Smooth muscle cell (in vitro differentiated cells): ENCODE results near the gene RHBDL2. TPM values are rescaled to one million over a fixed set of nuclear protein-coding genes. Genes with fewer than 3 reads are reported as not detected.

Source experiments
- DNase-seq: peaks from one replicate; lab custom pipeline; 2025; ENCODE audit not compliant: unreplicated experiment; lab: John Stamatoyannopoulos, UW
- H2AFZ ChIP-seq: fragments of 200-600 bp; sonication (generic); 2 replicates; pipeline ENCODE4 v1.6.0; 2016; ENCODE audit warnings: antibody characterized with exemption, low read depth, mild to moderate bottlenecking
- H3F3A ChIP-seq: fragments of 200-600 bp; sonication (generic); 2 replicates; pipeline ENCODE4 v1.6.0; 2017; ENCODE audit warnings: antibody characterized with exemption, low read depth
- H3K27ac ChIP-seq: fragments of 200-600 bp; sonication (generic); 2 replicates; pipeline ENCODE4 v1.5.1; 2016; ENCODE audit warnings: low read depth, mild to moderate bottlenecking
- H3K27me3 ChIP-seq: fragments of 200-600 bp; sonication (generic); 2 replicates; pipeline ENCODE4 v1.6.1; 2016; ENCODE audit warnings: low read depth, mild to moderate bottlenecking
- H3K36me3 ChIP-seq: fragments of 200-600 bp; sonication (generic); 2 replicates; pipeline ENCODE4 v1.5.1; 2016; ENCODE audit warnings: low read depth
- H3K4me1 ChIP-seq: fragments of 200-600 bp; sonication (generic); 2 replicates; pipeline ENCODE4 v1.5.1; 2016; ENCODE audit warnings: low read depth
- H3K4me2 ChIP-seq: fragments of 200-600 bp; sonication (generic); 2 replicates; pipeline ENCODE4 v1.6.0; 2016; ENCODE audit warnings: mild to moderate bottlenecking
- H3K4me3 ChIP-seq: fragments of 200-600 bp; sonication (generic); 2 replicates; pipeline ENCODE4 v1.5.1; 2016; ENCODE audit warnings: mild to moderate bottlenecking
- H3K79me2 ChIP-seq: fragments of 200-600 bp; sonication (generic); 2 replicates; pipeline ENCODE4 v1.6.0; 2016; ENCODE audit warnings: low read depth, mild to moderate bottlenecking
- H3K9ac ChIP-seq: fragments of 200-600 bp; sonication (generic); 2 replicates; pipeline ENCODE4 v1.6.0; 2016; ENCODE audit warnings: low read depth
- H3K9me3 ChIP-seq: fragments of 200-600 bp; sonication (generic); replicated peaks from 2 replicates; pipeline ENCODE4 v1.5.1; 2016; ENCODE audit warnings: low read depth
- H4K20me1 ChIP-seq: fragments of 200-600 bp; sonication (generic); 2 replicates; pipeline ENCODE4 v1.6.0; 2016; ENCODE audit warnings: low read depth
- CTCF ChIP-seq: fragments of 200-600 bp; sonication (generic); IDR thresholded peaks from 2 replicates; pipeline ENCODE4 v1.5.1; 2017; ENCODE audit warnings: borderline replicate concordance, mild to moderate bottlenecking, antibody characterized with exemption; ENCODE audit not compliant: insufficient read depth, poor library complexity, severe bottlenecking
- WGBS: methylation state at CpG from one replicate; pipeline ENCODE4 v1.1.7; 2016; ENCODE audit warnings: low lambda C conversion rate; 5-methylcytosine and 5-hydroxymethylcytosine counted together
- polyA plus RNA-seq: library from polyadenylated mRNA; unstranded; fragments of >200 nt; fragmentation: Nextera tagmentation; extraction: Ambion mirVana; gene quantifications from 2 replicates; pipeline ENCODE4 v1.2.1, GENCODE V29; 2016
- total RNA-seq: library from RNA; depleted of rRNA; stranded (reverse); fragments of >200 nt; gene quantifications from 2 replicates; pipeline ENCODE4 v1.2.3, GENCODE V29; 2014

The RHBDL2 gene
- total and polyA plus RNA-seq, 2 experiments from 2014 or later: not detected

- no peaks in the 10 kb centered on the region for H3K9me3 ChIP-seq
- no peak overlapping the region for H3K4me2 ChIP-seq
- no peaks in the 10 kb centered on the region for H3K36me3 ChIP-seq
- no peak for TF ChIP-seq CTCF
- H3K27me3 ChIP-seq: no peaks in the 10 kb centered on the region
- no peak for DNase-seq
- H3K4me1 ChIP-seq: no peaks in the 10 kb centered on the region
- no peak overlapping the region for H2AFZ ChIP-seq
- no peak overlapping the region for H3K4me3 ChIP-seq
- 93% methylated on average over 10 of the region's 10 CpGs for WGBS
- H3K79me2 ChIP-seq: no peaks in the 10 kb centered on the region
- H4K20me1 ChIP-seq: no peaks in the 10 kb centered on the region
- H3F3A ChIP-seq: no peaks in the 10 kb centered on the region
- no peak overlapping the region for H3K9ac ChIP-seq
- H3K27ac ChIP-seq: no peak overlapping the region
Observed at GRCh38 chr1:38942664-38943428, 1.2 kb upstream of the RHBDL2 start.

- Histone ChIP-seq H3K79me2 (no peaks in the 10 kb centered on the region), H2AFZ (no peak overlapping the region), H3K27ac (no peak overlapping the region), H3K9ac (no peak overlapping the region), H3K4me1 (no peaks in the 10 kb centered on the region), H3K36me3 (no peaks in the 10 kb centered on the region), H3K4me3 (no peak overlapping the region), H3F3A (no peaks in the 10 kb centered on the region), H3K4me2 (no peak overlapping the region), H3K9me3 (no peaks in the 10 kb centered on the region), H3K27me3 (no peaks in the 10 kb centered on the region), H4K20me1 (no peaks in the 10 kb centered on the region)
- 78% methylated on average over 3 of the region's 4 CpGs for WGBS
- no peak for DNase-seq
- no peak for TF ChIP-seq CTCF
Observed at GRCh38 chr1:38941093-38941492, 537 bp downstream of the RHBDL2 start.

GRCh38 chr1:38940339-38941047, 1.1 kb downstream of the RHBDL2 start:
- WGBS: 95% methylated on average over 9 of the region's 9 CpGs
- Histone ChIP-seq H3K9me3 (no peaks in the 10 kb centered on the region), H4K20me1 (no peaks in the 10 kb centered on the region), H2AFZ (no peak overlapping the region), H3K27ac (no peak overlapping the region), H3F3A (no peaks in the 10 kb centered on the region), H3K9ac (no peak overlapping the region), H3K4me3 (no peak overlapping the region), H3K36me3 (no peaks in the 10 kb centered on the region), H3K4me1 (no peaks in the 10 kb centered on the region), H3K27me3 (no peaks in the 10 kb centered on the region), H3K79me2 (no peaks in the 10 kb centered on the region), H3K4me2 (no peak overlapping the region)
- no peak for DNase-seq
- no peak for TF ChIP-seq CTCF
